Ovary (tissue), 1 donor: ENCODE results near the gene PCF11.

Source experiments
- EP300 ChIP-seq: sonication (generic); formaldehyde crosslinking; IDR thresholded peaks from one replicate; pipeline ENCODE4 v1.6.1; 2017; ENCODE audit warnings: antibody characterized with exemption
- POLR2A ChIP-seq: fragments of 450-650 bp; IDR thresholded peaks from one replicate; pipeline ENCODE4 v1.6.1; 2017; ENCODE audit warnings: antibody characterized with exemption, mild to moderate bottlenecking, moderate library complexity

GRCh38 chr11:83166193-83166866 is 9.4 kb downstream of the PCF11 start:
- TF ChIP-seq EP300 (no peak), POLR2A (no peak)
